ENCODE results near the gene CHRNB4. TPM values are rescaled to one million over a fixed set of nuclear protein-coding genes. Genes with fewer than 3 reads are reported as not detected.

The CHRNB4 gene
- total and polyA plus RNA-seq, 2 of the 8 experiments (the other 6 are each of a cell fraction or from before 2014, with no cell fraction given) = 2.4 to 4.5 TPM

- Histone ChIP-seq H3K9me3 (ENCODE audit: insufficient read depth in 2 of 2, low read depth in 1 of 2, low read length in 1 of 2) (no peaks in the 10 kb centered on the region), H2BK15ac (ENCODE audit: low read length) (no peak overlapping the region), H3K36me3 (ENCODE audit: control insufficient read depth in 2 of 4, insufficient read depth in 4 of 4, low read length in 3 of 4) (peaks cover 0 to 9% (median under 1%) of the 10 kb centered on the region in 4 experiments; a peak in 3 of 8 replicates), H4K91ac (replicated peaks; ENCODE audit: insufficient read length, low read length) (no peak overlapping the region), H2AFZ (ENCODE audit: low read length) (no peak overlapping the region), H3K4me1 (replicated peaks in 1 of 4; ENCODE audit: control insufficient read depth in 3 of 4, insufficient read depth in 4 of 4, low read length in 3 of 4) (no peaks in the 10 kb centered on the region), H2BK20ac (ENCODE audit: low read length) (no peak overlapping the region), H4K20me1 (replicated peaks in 1 of 2; ENCODE audit: control insufficient read depth in 1 of 2, insufficient read depth in 2 of 2, low read length in 2 of 2) (no peaks in the 10 kb centered on the region), H3K4me2 (ENCODE audit: insufficient read depth in 1 of 2, low read depth in 2 of 2, low read length in 2 of 2) (no peak overlapping the region), H3K9ac (replicated peaks in 1 of 4; ENCODE audit: extremely low read depth in 1 of 4, low read depth in 3 of 4, low read length in 3 of 4) (no peak overlapping the region), H3K79me2 (ENCODE audit: control insufficient read depth in 1 of 2, insufficient read depth in 2 of 2, low read length in 2 of 2) (no peaks in the 10 kb centered on the region), H4K8ac (ENCODE audit: extremely low read depth, insufficient read depth, low read length) (no peak overlapping the region), H2AK5ac (ENCODE audit: low read depth, low read length) (no peak overlapping the region), H2BK12ac (ENCODE audit: low read depth, low read length) (no peak overlapping the region), H3K4ac (replicated peaks; ENCODE audit: insufficient read length, low read depth, low read length) (no peak overlapping the region), H3K4me3 (ENCODE audit: extremely low read depth in 1 of 4, insufficient read depth in 2 of 4, low read depth in 3 of 4, low read length in 4 of 4) (no peak overlapping the region), H4K5ac (ENCODE audit: insufficient read length, low read depth, low read length) (no peak overlapping the region), H3K18ac (ENCODE audit: extremely low read depth, low read length) (no peak overlapping the region), H3K14ac (ENCODE audit: insufficient read length) (no peak overlapping the region), H3K23me2 (ENCODE audit: low read depth, low read length) (no peaks in the 10 kb centered on the region), H3K27me3 (replicated peaks in 1 of 4; ENCODE audit: control insufficient read depth in 3 of 4, extremely low read depth in 1 of 4, insufficient read depth in 3 of 4, low read length in 3 of 4) (no peaks in the 10 kb centered on the region), H3K56ac (replicated peaks; ENCODE audit: insufficient read length, low read depth, low read length) (no peak overlapping the region), H2BK5ac (ENCODE audit: low read depth, low read length) (no peak overlapping the region), H3K27ac (ENCODE audit: low read depth, low read length) (no peak overlapping the region), H3K23ac (ENCODE audit: insufficient read length) (no peak overlapping the region), H2BK120ac (replicated peaks; ENCODE audit: low read depth, low read length) (no peak overlapping the region), H3K79me1 (ENCODE audit: low read depth, low read length) (no peaks in the 10 kb centered on the region)
- ChIA-PET POLR2A (ENCODE audit: partially characterized antibody) (no interaction called here), CTCF (ENCODE audit: partially characterized antibody) (interaction anchor here (1.0 to 1.9 kb wide), 3 partner anchors 20 to 153 kb away, joined by 3 to 5 read pairs (median 3); no protein-coding TSS in a partner anchor)
- FAIRE-seq = no peak
- no peak for DNase-seq (ENCODE audit: low read depth in 1 of 2, low spot score in 2 of 2)
- 90% methylated on average over 3 of the region's 3 CpGs; no CpG with 5 or more reads in 1 of the 2 experiments for WGBS, 2 experiments (ENCODE audit: extremely low coverage in 1 of 2, insufficient coverage in 1 of 2, insufficient read length in 1 of 2, insufficient replicate concordance in 2 of 2, low coverage in 1 of 2, low lambda C conversion rate in 2 of 2, missing lambda C conversion rate in 1 of 2)
- TF ChIP-seq RNF2 (IDR thresholded peaks at IDR 0.05; ENCODE audit: borderline replicate concordance, low read depth, low read length, missing control alignments, poor library complexity, severe bottlenecking) (no peak), KDM4A (IDR thresholded peaks at IDR 0.05; ENCODE audit: low read depth, low read length, severe bottlenecking) (no peak), SIN3A (conservative IDR thresholded peaks at IDR 0.05 in 1 of 2, IDR thresholded peaks at IDR 0.05 in 1 of 2; ENCODE audit: low read depth in 1 of 2, low read length in 2 of 2) (no peak), CHD1 (IDR thresholded peaks at IDR 0.05; ENCODE audit: low read depth, low read length) (no peak), CBX5 (IDR thresholded peaks at IDR 0.05; ENCODE audit: low read depth, low read length) (no peak), POU5F1 (IDR thresholded peaks at IDR 0.05; ENCODE audit: low read depth, low read length) (no peak), RXRA (IDR thresholded peaks at IDR 0.05; ENCODE audit: insufficient read depth, low read depth, low read length) (no peak), FOSL1 (IDR thresholded peaks at IDR 0.05; ENCODE audit: insufficient read depth, low read depth, low read length) (no peak), SP2 (IDR thresholded peaks at IDR 0.05; ENCODE audit: low read length) (no peak), KDM5A (IDR thresholded peaks at IDR 0.05; ENCODE audit: low read length) (no peak)
- TF ChIP-seq, protein P1, sequence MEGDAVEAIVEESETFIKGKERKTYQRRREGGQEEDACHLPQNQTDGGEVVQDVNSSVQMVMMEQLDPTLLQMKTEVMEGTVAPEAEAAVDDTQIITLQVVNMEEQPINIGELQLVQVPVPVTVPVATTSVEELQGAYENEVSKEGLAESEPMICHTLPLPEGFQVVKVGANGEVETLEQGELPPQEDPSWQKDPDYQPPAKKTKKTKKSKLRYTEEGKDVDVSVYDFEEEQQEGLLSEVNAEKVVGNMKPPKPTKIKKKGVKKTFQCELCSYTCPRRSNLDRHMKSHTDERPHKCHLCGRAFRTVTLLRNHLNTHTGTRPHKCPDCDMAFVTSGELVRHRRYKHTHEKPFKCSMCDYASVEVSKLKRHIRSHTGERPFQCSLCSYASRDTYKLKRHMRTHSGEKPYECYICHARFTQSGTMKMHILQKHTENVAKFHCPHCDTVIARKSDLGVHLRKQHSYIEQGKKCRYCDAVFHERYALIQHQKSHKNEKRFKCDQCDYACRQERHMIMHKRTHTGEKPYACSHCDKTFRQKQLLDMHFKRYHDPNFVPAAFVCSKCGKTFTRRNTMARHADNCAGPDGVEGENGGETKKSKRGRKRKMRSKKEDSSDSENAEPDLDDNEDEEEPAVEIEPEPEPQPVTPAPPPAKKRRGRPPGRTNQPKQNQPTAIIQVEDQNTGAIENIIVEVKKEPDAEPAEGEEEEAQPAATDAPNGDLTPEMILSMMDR (IDR thresholded peaks at IDR 0.05; ENCODE audit: control extremely low read depth in 1 of 3, insufficient read depth in 1 of 3, low read depth in 1 of 3, low read length in 3 of 3) = no peak
These were observed 42.7 kb downstream of the CHRNB4 start for GRCh38 chr15:78598348-78598747.
